T-cell (primary cell): ENCODE measurements around the gene MAPK9. TPM values are rescaled to one million over a fixed set of nuclear protein-coding genes. Genes with fewer than 3 reads are reported as not detected.

Experiments
- ATAC-seq, 4 experiments: fragments of 200-7000 bp in 3 of 4; fragments of 150-1000 bp in 1 of 4; cut with Tn5 transposase; replicated peaks in 1 of 4; 1 replicate in 3 of 4; 2 replicates in 1 of 4; pipeline ENCODE4 v1.10.0; 2021; ENCODE audit warnings: moderate library complexity in 3 of 4, mild to moderate bottlenecking in 2 of 4, moderate number of reproducible peaks in 1 of 4
- CTCF ChIA-PET, 2 donors: fragments of 300-600 bp; sonication (Branson Sonifier 250); formaldehyde crosslinking; loops; one replicate each; lab custom pipeline; 2022; ENCODE audit warnings: antibody characterized with exemption in 2 of 2; lab: Charles Lee
- POLR2A ChIA-PET, 2 donors: fragments of 300-600 bp; sonication (Branson Sonifier 250); formaldehyde crosslinking; loops; one replicate each; lab custom pipeline; 2022; ENCODE audit warnings: antibody characterized with exemption in 2 of 2; lab: Charles Lee
- DNase-seq, 35 experiments: peaks; one replicate each; pipeline versions ENCODE4 v3.0.0 to v3.0.0-alpha.2; 2013 to 2023
- H3K27ac ChIP-seq: one replicate; pipeline ENCODE4 v1.5.1; 2013; ENCODE audit warnings: low read length
- H3K27me3 ChIP-seq, 2 experiments: replicated peaks in 1 of 2; 1 replicate in 1 of 2; 2 replicates in 1 of 2; pipeline versions ENCODE4 v1.6.1 to v1.7.0; 2013; ENCODE audit warnings: low read length in 1 of 2, mixed read lengths in 1 of 2; ENCODE audit not compliant: control insufficient read depth in 2 of 2, insufficient read depth in 2 of 2; ENCODE audit errors: extremely low read depth in 1 of 2
- H3K36me3 ChIP-seq, 2 donors: 1 replicate in 1 of 2; 2 replicates in 1 of 2; pipeline versions ENCODE4 v1.6.1 to v1.7.0; 2013; ENCODE audit warnings: low read length in 1 of 2; ENCODE audit not compliant: control insufficient read depth in 2 of 2, insufficient read depth in 1 of 2; ENCODE audit errors: extremely low read depth in 1 of 2
- H3K4me1 ChIP-seq, 2 experiments: 1 replicate in 1 of 2; 2 replicates in 1 of 2; pipeline versions ENCODE4 v1.6.1 to v1.7.0; 2013; ENCODE audit warnings: low read length in 2 of 2, mixed read lengths in 1 of 2; ENCODE audit not compliant: insufficient read depth in 2 of 2, control insufficient read depth in 1 of 2; ENCODE audit errors: extremely low read depth in 1 of 2
- H3K4me3 ChIP-seq, 2 donors: 1 replicate in 1 of 2; 2 replicates in 1 of 2; pipeline versions ENCODE4 v1.5.1 to v1.7.0; 2013; ENCODE audit warnings: mild to moderate bottlenecking in 2 of 2, low read length in 1 of 2, moderate library complexity in 1 of 2; ENCODE audit not compliant: control insufficient read depth in 1 of 2; ENCODE audit errors: extremely low read depth in 1 of 2
- H3K9me3 ChIP-seq: 2 replicates; pipeline ENCODE4 v1.7.0; 2013
- H3K27ac Mint-ChIP-seq, 2 donors: one replicate each; pipeline ENCODE4 v1.8.0; 2020 to 2021; ENCODE audit warnings: mild to moderate bottlenecking in 2 of 2, mixed read lengths in 2 of 2
- H3K27me3 Mint-ChIP-seq, 2 donors: one replicate each; pipeline ENCODE4 v1.8.0; 2021 to 2022; ENCODE audit warnings: mixed read lengths in 2 of 2
- H3K36me3 Mint-ChIP-seq: one replicate; pipeline ENCODE4 v1.8.0; 2021; ENCODE audit warnings: mixed read lengths
- H3K4me1 Mint-ChIP-seq, 3 donors: one replicate each; pipeline ENCODE4 v1.8.0; 2020 to 2022; ENCODE audit warnings: mixed read lengths in 3 of 3, mild to moderate bottlenecking in 1 of 3
- H3K4me3 Mint-ChIP-seq, 3 donors: one replicate each; pipeline ENCODE4 v1.8.0; 2020 to 2022; ENCODE audit warnings: mild to moderate bottlenecking in 3 of 3, mixed read lengths in 3 of 3, moderate library complexity in 3 of 3
- H3K9me3 Mint-ChIP-seq, 3 donors: one replicate each; pipeline ENCODE4 v1.8.0; 2020 to 2022; ENCODE audit warnings: mixed read lengths in 3 of 3
- WGBS: methylation state at CpG from one replicate; pipeline ENCODE4 v1.1.5; 2013; ENCODE audit warnings: missing lambda C conversion rate; ENCODE audit not compliant: insufficient coverage; 5-methylcytosine and 5-hydroxymethylcytosine counted together
- total RNA-seq, 35 experiments: library from RNA in 6 of 35; stranded (reverse) in 6 of 35; fragments of 120-200 nt in 1 of 35; gene quantifications; one replicate each; pipeline versions ENCODE4 v1.2.1 to v1.2.4 and lab custom pipeline; 2013 to 2026

The MAPK9 gene
- total RNA-seq, 5 donors from 2014 or later (not counting 1 experiment from before 2014, with no cell fraction given), result 28.3 to 35.8 (median 32.5) TPM

GRCh38 chr5:180332051-180332517 is 40.2 kb upstream of the MAPK9 start:
- ATAC-seq, result no peak
- no peaks in the 10 kb centered on the region for H3K9me3 ChIP-seq
- Mint-ChIP-seq H3K27me3 (peaks cover 26 to 38% of the 10 kb centered on the region in 2 donors), H3K4me3 (no peak overlapping the region), H3K36me3 (no peaks in the 10 kb centered on the region), H3K4me1 (peaks cover 0 to 2% (median 0%) of the 10 kb centered on the region in 3 donors), H3K27ac (no peak overlapping the region), H3K9me3 (no peaks in the 10 kb centered on the region)
- no peak overlapping the region for H3K4me3 ChIP-seq
- no peaks in the 10 kb centered on the region for H3K36me3 ChIP-seq
- no peak overlapping the region for H3K27ac ChIP-seq
- H3K27me3 ChIP-seq, result peaks cover 2 to 46% of the 10 kb centered on the region in 2 experiments
- POLR2A ChIA-PET, result no interaction called here
- DNase-seq, result no peak
- CTCF ChIA-PET, result interaction anchor here in 1 of 2 donors (0.7 kb wide), 1 partner anchor 38 kb away, joined by 3 read pairs; no protein-coding TSS in a partner anchor
- peaks cover 0 to 5% of the 10 kb centered on the region in 2 experiments for H3K4me1 ChIP-seq
- WGBS, result no CpG with 5 or more reads among the region's 13 CpGs

GRCh38 chr5:180331647-180331950 is 39.7 kb upstream of the MAPK9 start:
- H3K27me3 Mint-ChIP-seq, result peaks cover 26 to 38% of the 10 kb centered on the region in 2 donors
- H3K27ac Mint-ChIP-seq, result no peak overlapping the region
- H3K4me1 ChIP-seq, result peaks cover 0 to 5% of the 10 kb centered on the region in 2 experiments
- ChIA-PET POLR2A (no interaction called here), CTCF (interaction anchor here in 1 of 2 donors (0.7 kb wide), 1 partner anchor 38 kb away, joined by 3 read pairs; no protein-coding TSS in a partner anchor)
- WGBS, result 53% methylated on average over 7 of the region's 7 CpGs
- no peaks in the 10 kb centered on the region for H3K9me3 Mint-ChIP-seq
- H3K27me3 ChIP-seq, result peaks cover 2 to 44% of the 10 kb centered on the region in 2 experiments
- H3K4me1 Mint-ChIP-seq, result peaks cover 0 to 2% (median 0%) of the 10 kb centered on the region in 3 donors
- no peaks in the 10 kb centered on the region for H3K9me3 ChIP-seq
- no peaks in the 10 kb centered on the region for H3K36me3 Mint-ChIP-seq
- H3K27ac ChIP-seq, result no peak overlapping the region
- H3K4me3 ChIP-seq, result no peak overlapping the region
- no peak overlapping the region for H3K4me3 Mint-ChIP-seq
- H3K36me3 ChIP-seq, result no peaks in the 10 kb centered on the region
- no peak for DNase-seq
- ATAC-seq, result no peak

- H3K36me3 ChIP-seq, result no peaks in the 10 kb centered on the region
- CTCF ChIA-PET, result interaction anchor here in 1 of 2 donors (0.7 kb wide), 1 partner anchor 324 kb away, joined by 3 read pairs; no protein-coding TSS in a partner anchor
- H3K4me3 ChIP-seq, result no peak overlapping the region
- peaks cover 0 to 5% of the 10 kb centered on the region in 2 experiments for H3K4me1 ChIP-seq
- no peak for ATAC-seq
- H3K36me3 Mint-ChIP-seq, result no peaks in the 10 kb centered on the region
- peaks cover 2 to 39% of the 10 kb centered on the region in 2 experiments for H3K27me3 ChIP-seq
- DNase-seq, result no peak
- H3K4me1 Mint-ChIP-seq, result peaks cover 0 to 2% (median 0%) of the 10 kb centered on the region in 3 donors
- WGBS, result 71% methylated on average over 5 of the region's 16 CpGs
- no peak overlapping the region for H3K27ac ChIP-seq
- peaks cover 22 to 34% of the 10 kb centered on the region in 2 donors for H3K27me3 Mint-ChIP-seq
- H3K27ac Mint-ChIP-seq, result no peak overlapping the region
- no peaks in the 10 kb centered on the region for H3K9me3 ChIP-seq
- POLR2A ChIA-PET, result interaction anchor here in 1 of 2 donors (0.6 kb wide), 1 partner anchor 724 kb away, joined by 3 read pairs; no protein-coding TSS in a partner anchor
- no peaks in the 10 kb centered on the region for H3K9me3 Mint-ChIP-seq
- no peak overlapping the region for H3K4me3 Mint-ChIP-seq
Measured at GRCh38 chr5:180330810-180331646, 39.1 kb upstream of the MAPK9 start.

GRCh38 chr5:180330270-180330648 is 38.4 kb upstream of the MAPK9 start:
- peaks cover 22 to 28% of the 10 kb centered on the region in 2 donors for H3K27me3 Mint-ChIP-seq
- peaks cover 0 to 5% of the 10 kb centered on the region in 2 experiments for H3K4me1 ChIP-seq
- no peak overlapping the region for H3K4me3 Mint-ChIP-seq
- peaks cover 2 to 34% of the 10 kb centered on the region in 2 experiments for H3K27me3 ChIP-seq
- 43% methylated on average over 3 of the region's 5 CpGs for WGBS
- ChIA-PET POLR2A (no interaction called here), CTCF (interaction anchor here in 1 of 2 donors (0.7 kb wide), 1 partner anchor 323 kb away, joined by 3 read pairs; no protein-coding TSS in a partner anchor)
- H3K9me3 ChIP-seq, result no peaks in the 10 kb centered on the region
- DNase-seq (no peak), ATAC-seq (no peak)
- no peak overlapping the region for H3K4me3 ChIP-seq
- H3K4me1 Mint-ChIP-seq, result peaks cover 0 to 2% (median 0%) of the 10 kb centered on the region in 3 donors
- H3K36me3 Mint-ChIP-seq, result no peaks in the 10 kb centered on the region
- H3K36me3 ChIP-seq, result no peaks in the 10 kb centered on the region
- no peak overlapping the region for H3K27ac Mint-ChIP-seq
- H3K27ac ChIP-seq, result no peak overlapping the region
- no peaks in the 10 kb centered on the region for H3K9me3 Mint-ChIP-seq

GRCh38 chr5:180329606-180330269 is 37.9 kb upstream of the MAPK9 start:
- POLR2A ChIA-PET, result no interaction called here
- CTCF ChIA-PET, result interaction anchor here (0.5 to 2.4 kb wide), 5 partner anchors 14 to 98 kb away, joined by 3 to 42 read pairs (median 5); no protein-coding TSS in a partner anchor
- no peaks in the 10 kb centered on the region for H3K9me3 Mint-ChIP-seq
- Histone ChIP-seq H3K36me3 (no peaks in the 10 kb centered on the region), H3K4me1 (peaks cover 0 to 5% of the 10 kb centered on the region in 2 experiments), H3K27ac (no peak overlapping the region), H3K4me3 (no peak overlapping the region), H3K9me3 (no peaks in the 10 kb centered on the region), H3K27me3 (peaks cover 2 to 29% of the 10 kb centered on the region in 2 experiments)
- peaks cover 22 to 26% of the 10 kb centered on the region in 2 donors for H3K27me3 Mint-ChIP-seq
- no peak overlapping the region for H3K27ac Mint-ChIP-seq
- H3K4me1 Mint-ChIP-seq, result peaks cover 0 to 2% (median 0%) of the 10 kb centered on the region in 3 donors
- no peak overlapping the region for H3K4me3 Mint-ChIP-seq
- 95% methylated on average over 5 of the region's 8 CpGs for whole genome bisulfite sequencing
- H3K36me3 Mint-ChIP-seq, result no peaks in the 10 kb centered on the region
- ATAC-seq (no peak), DNase-seq (no peak)

- H3K4me3 ChIP-seq, result no peak overlapping the region
- H3K27ac ChIP-seq, result no peak overlapping the region
- H3K27me3 Mint-ChIP-seq, result peaks cover 19 to 20% of the 10 kb centered on the region in 2 donors
- H3K4me3 Mint-ChIP-seq, result no peak overlapping the region
- H3K36me3 Mint-ChIP-seq, result no peaks in the 10 kb centered on the region
- peaks cover 0 to 2% (median 0%) of the 10 kb centered on the region in 3 donors for H3K4me1 Mint-ChIP-seq
- 85% methylated on average over 5 of the region's 7 CpGs for WGBS
- no peaks in the 10 kb centered on the region for H3K9me3 ChIP-seq
- H3K36me3 ChIP-seq, result no peaks in the 10 kb centered on the region
- peaks cover 0 to 5% of the 10 kb centered on the region in 2 experiments for H3K4me1 ChIP-seq
- ChIA-PET POLR2A (interaction anchor here in 1 of 2 donors (0.5 kb wide), 1 partner anchor 531 kb away, joined by 5 read pairs; no protein-coding TSS in a partner anchor), CTCF (interaction anchor here (0.5 to 2.4 kb wide), 16 partner anchors 10 to 98 kb away, joined by 3 to 42 read pairs (median 4); no protein-coding TSS in a partner anchor)
- DNase-seq, result no peak
- H3K9me3 Mint-ChIP-seq, result no peaks in the 10 kb centered on the region
- no peak overlapping the region for H3K27ac Mint-ChIP-seq
- H3K27me3 ChIP-seq, result peaks cover 2 to 22% of the 10 kb centered on the region in 2 experiments
- ATAC-seq, result no peak
Measured at GRCh38 chr5:180329138-180329435, 37.2 kb upstream of the MAPK9 start.
